Common myeloid progenitor, CD34-positive (primary cell): ENCODE measurements around the gene TAF1C.
A peak's percentile ranks its signal among the peaks of the same experiment; 100 is the strongest.

Experiments
- CTCF ChIA-PET: fragments of 350-600 bp; sonication (Branson Sonifier 250); formaldehyde crosslinking; loops from one replicate; lab custom pipeline; 2021; ENCODE audit warnings: antibody characterized with exemption; lab: Charles Lee
- POLR2A ChIA-PET: fragments of 350-600 bp; sonication (Branson Sonifier 250); formaldehyde crosslinking; loops from one replicate; lab custom pipeline; 2021; ENCODE audit warnings: antibody characterized with exemption; lab: Charles Lee
- DNase-seq, 3 donors: peaks; one replicate each; pipeline versions ENCODE4 v3.0.0 to v3.0.0-alpha.2; 2013
- H3K27ac ChIP-seq, 2 experiments: 1 replicate in 1 of 2; 2 replicates in 1 of 2; pipeline ENCODE4 v1.7.0; 2013; ENCODE audit warnings: inconsistent platforms in 2 of 2, low read length in 2 of 2, mild to moderate bottlenecking in 2 of 2, low read depth in 1 of 2, moderate library complexity in 1 of 2; ENCODE audit not compliant: severe bottlenecking in 2 of 2, insufficient read depth in 1 of 2, poor library complexity in 1 of 2
- H3K27me3 ChIP-seq, 5 experiments: replicated peaks in 2 of 5; 1 replicate in 3 of 5; 2 replicates in 2 of 5; pipeline versions ENCODE4 v1.6.1 to v1.7.0; 2013; ENCODE audit warnings: low read length in 4 of 5, mild to moderate bottlenecking in 2 of 5, moderate library complexity in 2 of 5, inconsistent platforms in 1 of 5; ENCODE audit not compliant: insufficient read depth in 5 of 5, control insufficient read depth in 4 of 5
- H3K36me3 ChIP-seq, 4 experiments: 1 replicate in 2 of 4; 2 replicates in 2 of 4; pipeline versions ENCODE4 v1.6.1 to v1.7.0; 2013; ENCODE audit warnings: low read length in 3 of 4, control low read depth in 1 of 4, mild to moderate bottlenecking in 1 of 4; ENCODE audit not compliant: control insufficient read depth in 4 of 4, insufficient read depth in 4 of 4
- H3K4me1 ChIP-seq, 4 experiments: 1 replicate in 3 of 4; 2 replicates in 1 of 4; pipeline versions ENCODE4 v1.6.1 to v1.7.1; 2013; ENCODE audit warnings: low read length in 3 of 4, mild to moderate bottlenecking in 3 of 4, control low read depth in 1 of 4, inconsistent platforms in 1 of 4, moderate library complexity in 1 of 4; ENCODE audit not compliant: control insufficient read depth in 4 of 4, insufficient read depth in 4 of 4; ENCODE audit errors: control extremely low read depth in 1 of 4
- H3K4me3 ChIP-seq, 7 experiments: 1 replicate in 4 of 7; 2 replicates in 3 of 7; pipeline versions ENCODE4 v1.5.1 to v1.7.0; 2013; ENCODE audit warnings: mild to moderate bottlenecking in 7 of 7, low read length in 6 of 7, moderate library complexity in 6 of 7, inconsistent platforms in 2 of 7, low read depth in 2 of 7, control low read depth in 1 of 7; ENCODE audit not compliant: insufficient read depth in 4 of 7, control insufficient read depth in 1 of 7; ENCODE audit errors: extremely low read depth in 1 of 7
- H3K9me3 ChIP-seq, 5 experiments: 1 replicate in 4 of 5; 2 replicates in 1 of 5; pipeline versions ENCODE4 v1.6.1 to v1.7.1; 2013; ENCODE audit warnings: low read length in 4 of 5, mild to moderate bottlenecking in 2 of 5, inconsistent platforms in 1 of 5, low read depth in 1 of 5, moderate library complexity in 1 of 5; ENCODE audit not compliant: control insufficient read depth in 4 of 5, insufficient read depth in 2 of 5; ENCODE audit errors: control extremely low read depth in 1 of 5
- WGBS: methylation state at CpG from one replicate; pipeline ENCODE4 v1.1.5; 2013; ENCODE audit not compliant: insufficient coverage; 5-methylcytosine and 5-hydroxymethylcytosine counted together

The TAF1C gene

DNA sequence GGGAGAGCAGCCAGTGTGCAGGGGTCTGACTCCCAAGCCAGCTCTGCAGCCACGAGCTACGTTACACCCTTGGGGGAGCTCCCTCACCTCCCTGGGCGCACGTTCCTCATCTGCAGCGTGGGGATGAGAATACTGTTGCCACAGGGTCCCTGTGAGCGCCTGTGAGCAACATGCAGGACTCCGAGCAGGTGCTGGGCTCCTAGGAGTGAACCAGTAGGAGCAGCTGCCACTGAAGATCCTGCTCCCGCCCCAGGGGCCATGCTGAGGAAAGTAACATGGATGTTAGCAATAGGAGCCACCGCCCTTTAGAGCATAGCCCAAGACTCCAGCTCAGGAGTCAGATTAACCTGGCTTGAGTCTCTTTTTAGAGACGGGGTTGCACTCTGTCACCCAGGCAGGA is 25.8 kb downstream of the TAF1C start:
- ChIA-PET CTCF (no interaction called here), POLR2A (interaction anchor here (0.8 to 1.0 kb wide), 2 partner anchors 9 to 44 kb away, joined by 3 read pairs; partner anchors contain the start of gene MBTPS1)
- DNase-seq = no peak
- Histone ChIP-seq H3K4me3 (no peak overlapping the region), H3K9me3 (no peaks in the 10 kb centered on the region), H3K27ac (no peak overlapping the region), H3K4me1 (no peaks in the 10 kb centered on the region), H3K27me3 (peaks cover 4 to 67% (median 19%) of the 10 kb centered on the region in 5 experiments), H3K36me3 (no peaks in the 10 kb centered on the region)
- WGBS = 88% methylated on average over 7 of the region's 10 CpGs

GRCh38 chr16:84159800-84160199 is 27.1 kb downstream of the TAF1C start:
- Histone ChIP-seq H3K9me3 (no peaks in the 10 kb centered on the region), H3K4me3 (no peak overlapping the region), H3K27me3 (peaks cover 4 to 70% (median 18%) of the 10 kb centered on the region in 5 experiments), H3K27ac (no peak overlapping the region), H3K36me3 (no peaks in the 10 kb centered on the region), H3K4me1 (no peaks in the 10 kb centered on the region)
- ChIA-PET CTCF (no interaction called here), POLR2A (no interaction called here)
- no CpG with 5 or more reads among the region's 1 CpG for WGBS
- DNase-seq = no peak

- CTCF ChIA-PET = no interaction called here
- H3K36me3 ChIP-seq = no peaks in the 10 kb centered on the region
These were observed 27.9 kb downstream of the TAF1C start for GRCh38 chr16:84159007-84159406.

GRCh38 chr16:84156342-84156784 is 30.5 kb downstream of the TAF1C start:
- ChIA-PET POLR2A (no interaction called here), CTCF (interaction anchor here (1.1 to 1.4 kb wide), 4 partner anchors 10 to 67 kb away, joined by 3 to 5 read pairs (median 4); no protein-coding TSS in a partner anchor)
- Histone ChIP-seq H3K4me3 (no peak overlapping the region), H3K36me3 (no peaks in the 10 kb centered on the region), H3K9me3 (no peaks in the 10 kb centered on the region), H3K27ac (no peak overlapping the region), H3K27me3 (peaks cover 0 to 52% (median 14%) of the 10 kb centered on the region in 5 experiments), H3K4me1 (no peaks in the 10 kb centered on the region)
- WGBS = 69% methylated on average over 4 of the region's 5 CpGs
- DNase-seq = peak in 2 of 3 donors; percentile 33 to 43

More at GRCh38 chr16:84159007-84159406, 27.9 kb downstream of the TAF1C start:
- 29% methylated on average over 5 of the region's 9 CpGs for WGBS
- Histone ChIP-seq H3K4me3 (no peak overlapping the region), H3K27ac (no peak overlapping the region), H3K27me3 (peaks cover 0 to 68% (median 14%) of the 10 kb centered on the region in 5 experiments), H3K4me1 (no peaks in the 10 kb centered on the region), H3K9me3 (no peaks in the 10 kb centered on the region)
- DNase-seq = no peak
- POLR2A ChIA-PET = no interaction called here

DNA sequence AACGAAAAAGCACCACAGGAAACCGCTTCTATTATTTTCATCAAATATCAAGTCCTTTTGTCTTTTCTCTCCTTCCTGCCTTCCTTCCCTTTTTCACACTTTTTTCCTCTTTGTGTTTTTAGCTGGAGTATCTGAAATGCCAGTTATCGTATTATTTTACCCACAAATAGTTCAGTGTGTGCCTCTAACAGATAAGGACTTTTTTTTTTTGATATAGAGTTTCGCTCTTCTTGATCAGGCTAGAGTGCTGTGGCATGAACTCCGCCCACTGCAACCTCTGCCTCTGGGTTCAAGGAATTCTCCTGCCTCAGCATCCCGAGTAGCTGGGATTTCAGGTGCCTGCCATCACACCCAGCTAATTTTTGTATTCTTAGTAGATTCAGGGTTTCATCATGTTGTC is 31.1 kb downstream of the TAF1C start:
- H3K9me3 ChIP-seq = no peaks in the 10 kb centered on the region
- H3K4me1 ChIP-seq = no peaks in the 10 kb centered on the region
- POLR2A ChIA-PET = no interaction called here
- no peak overlapping the region for H3K4me3 ChIP-seq
- no peaks in the 10 kb centered on the region for H3K36me3 ChIP-seq
- 65% methylated on average over 4 of the region's 6 CpGs for WGBS
- DNase-seq = peak in 1 of 3 donors; percentile 26
- CTCF ChIA-PET = interaction anchor here (1.1 to 1.4 kb wide), 3 partner anchors 9 to 67 kb away, joined by 3 to 5 read pairs (median 4); no protein-coding TSS in a partner anchor
- no peak overlapping the region for H3K27ac ChIP-seq
- H3K27me3 ChIP-seq = peaks cover 0 to 51% (median 14%) of the 10 kb centered on the region in 5 experiments

DNA sequence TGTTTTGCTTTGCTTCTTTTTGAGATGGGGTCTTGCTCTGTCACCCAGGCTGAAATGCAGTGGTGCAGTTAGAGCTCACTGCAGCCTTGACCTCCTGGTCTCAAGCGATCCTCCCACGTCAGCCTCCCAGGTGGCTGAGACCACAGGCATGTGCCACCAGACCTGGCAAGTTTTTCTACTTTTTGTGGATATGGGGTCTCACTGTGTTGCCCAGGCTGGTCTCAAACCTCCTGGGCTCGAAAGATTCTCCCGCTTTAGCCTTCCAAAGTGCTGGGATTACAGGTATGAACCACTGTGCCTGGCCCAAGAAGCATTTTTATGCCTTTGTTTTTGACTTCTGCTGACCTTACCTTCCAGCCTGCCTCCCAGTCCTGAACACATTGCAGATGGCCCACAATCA is 31.6 kb downstream of the TAF1C start:
- Histone ChIP-seq H3K9me3 (no peaks in the 10 kb centered on the region), H3K27me3 (peaks cover 0 to 51% (median 14%) of the 10 kb centered on the region in 5 experiments), H3K27ac (no peak overlapping the region), H3K36me3 (no peaks in the 10 kb centered on the region), H3K4me1 (no peaks in the 10 kb centered on the region), H3K4me3 (no peak overlapping the region)
- CTCF ChIA-PET = interaction anchor here (1.1 to 1.4 kb wide), 2 partner anchors 9 to 13 kb away, joined by 3 to 5 read pairs; no protein-coding TSS in a partner anchor
- POLR2A ChIA-PET = no interaction called here
- WGBS = 94% methylated on average over 4 of the region's 4 CpGs
- DNase-seq = no peak

GRCh38 chr16:84153660-84154214 is 33.1 kb downstream of the TAF1C start:
- ChIA-PET POLR2A (no interaction called here), CTCF (interaction anchor here (0.6 to 1.0 kb wide), 2 partner anchors 31 to 35 kb away, joined by 3 read pairs; no protein-coding TSS in a partner anchor)
- Histone ChIP-seq H3K4me1 (no peaks in the 10 kb centered on the region), H3K27me3 (peaks cover 0 to 43% (median 7%) of the 10 kb centered on the region in 5 experiments), H3K36me3 (no peaks in the 10 kb centered on the region), H3K4me3 (no peak overlapping the region), H3K9me3 (no peaks in the 10 kb centered on the region), H3K27ac (no peak overlapping the region)
- DNase-seq = no peak
- 97% methylated on average over 8 of the region's 8 CpGs for WGBS
